Caco-2 (cell line): ENCODE results near the gene FBLN1. TPM values are rescaled to one million over a fixed set of nuclear protein-coding genes. Genes with fewer than 3 reads are reported as not detected.

ENCODE experiments used
- BruUV-seq: library from RNA; stranded (reverse); fragments of 400-500 nt; replicated peaks from 2 replicates; lab custom pipeline; 2021; lab: Mats Ljungman, UMichigan
- CTCF ChIA-PET: fragments of 300-600 bp; sonication (Branson Sonifier 250); formaldehyde crosslinking; loops from one replicate; lab custom pipeline; 2022; ENCODE audit warnings: antibody characterized with exemption; lab: Charles Lee
- POLR2A ChIA-PET: fragments of 300-600 bp; sonication (Branson Sonifier 250); formaldehyde crosslinking; loops from one replicate; lab custom pipeline; 2022; ENCODE audit warnings: antibody characterized with exemption; lab: Charles Lee
- DNase-seq, 2 experiments: peaks; one replicate each; pipeline versions ENCODE4 v3.0.0 to v3.0.0-alpha.2; 2020 to 2022
- H3K27me3 ChIP-seq: replicated peaks from 2 replicates; pipeline ENCODE4 v1.6.0; 2011; ENCODE audit warnings: low read length; ENCODE audit not compliant: control insufficient read depth, insufficient read depth
- H3K36me3 ChIP-seq: 2 replicates; pipeline ENCODE4 v1.5.1; 2011; ENCODE audit warnings: low read length; ENCODE audit not compliant: control insufficient read depth, insufficient read depth
- H3K4me1 ChIP-seq: fragments of 250-450 bp; sonication (Bioruptor Pico); 2 replicates; pipeline ENCODE4 v1.5.1; 2020; ENCODE audit warnings: mild to moderate bottlenecking
- H3K4me3 ChIP-seq: 2 replicates; pipeline ENCODE4 v1.5.1; 2011; ENCODE audit warnings: low read depth, mild to moderate bottlenecking, control low read depth, low read length
- H3K9me3 ChIP-seq: fragments of 250-450 bp; sonication (Bioruptor Pico); 2 replicates; pipeline ENCODE4 v1.5.1; 2020; ENCODE audit warnings: mild to moderate bottlenecking, moderate library complexity
- H3K27ac Mint-ChIP-seq: one replicate; pipeline ENCODE4 v1.8.0; 2022; ENCODE audit warnings: mixed read lengths; ENCODE audit not compliant: unreplicated experiment
- H3K27me3 Mint-ChIP-seq: one replicate; pipeline ENCODE4 v1.8.0; 2022; ENCODE audit warnings: mixed read lengths; ENCODE audit not compliant: insufficient read depth, unreplicated experiment
- H3K36me3 Mint-ChIP-seq: one replicate; pipeline ENCODE4 v1.8.0; 2022; ENCODE audit warnings: mild to moderate bottlenecking, mixed read lengths; ENCODE audit not compliant: insufficient read depth, unreplicated experiment
- H3K4me1 Mint-ChIP-seq: one replicate; pipeline ENCODE4 v1.8.0; 2022; ENCODE audit warnings: low read depth, mixed read lengths; ENCODE audit not compliant: unreplicated experiment
- H3K4me3 Mint-ChIP-seq: one replicate; pipeline ENCODE4 v1.8.0; 2022; ENCODE audit warnings: mild to moderate bottlenecking, moderate library complexity, mixed read lengths; ENCODE audit not compliant: unreplicated experiment
- H3K9me3 Mint-ChIP-seq: one replicate; pipeline ENCODE4 v1.8.0; 2022; ENCODE audit warnings: mixed read lengths; ENCODE audit not compliant: unreplicated experiment
- CTCF ChIP-seq, 2 experiments: fragments of 200-600 bp in 1 of 2; IDR thresholded peaks; 1 replicate in 1 of 2; 2 replicates in 1 of 2; pipeline versions ENCODE4 v1.5.1 to v1.8.0; 2011 to 2022; ENCODE audit warnings: antibody characterized with exemption in 1 of 2, control low read depth in 1 of 2, inconsistent platforms in 1 of 2, low read depth in 1 of 2, low read length in 1 of 2, mild to moderate bottlenecking in 1 of 2, moderate library complexity in 1 of 2; ENCODE audit not compliant: insufficient read depth in 1 of 2, severe bottlenecking in 1 of 2, unreplicated experiment in 1 of 2
- intact Hi-C: fragments of 100-400 bp; cut with micrococcal nuclease; formaldehyde crosslinking; loops from one replicate; pipeline ENCODE4 v1.10.0; 2022; ENCODE audit not compliant: unreplicated experiment
- total RNA-seq: library from RNA; stranded (reverse); gene quantifications from 2 replicates; pipeline ENCODE4 v1.2.3, GENCODE V29; 2022

The FBLN1 gene
- total RNA-seq, 1 experiment from 2014 or later, result 519 TPM

- peaks cover 4% of the 10 kb centered on the region for H3K9me3 Mint-ChIP-seq
- no peaks in the 10 kb centered on the region for H3K27me3 Mint-ChIP-seq
- H3K27ac Mint-ChIP-seq, result no peak overlapping the region
- intact Hi-C loops, result loop anchor here (5.0 kb wide), 2 partner anchors 71 to 286 kb away; no protein-coding TSS in a partner anchor
- H3K4me3 Mint-ChIP-seq, result no peak overlapping the region
- POLR2A ChIA-PET, result no interaction called here
- CTCF ChIA-PET, result no interaction called here
- Histone ChIP-seq H3K4me1 (peaks cover 20% of the 10 kb centered on the region), H3K36me3 (no peaks in the 10 kb centered on the region), H3K27me3 (no peaks in the 10 kb centered on the region), H3K9me3 (peaks cover 4% of the 10 kb centered on the region), H3K4me3 (no peak overlapping the region)
- no peak for DNase-seq
- no peaks in the 10 kb centered on the region for H3K4me1 Mint-ChIP-seq
- TF ChIP-seq CTCF (IDR thresholded peaks at IDR 0.05; ENCODE audit: insufficient read depth in 1 of 2, low read depth in 1 of 2, low read length in 1 of 2, severe bottlenecking in 1 of 2, unreplicated experiment in 1 of 2), result no peak
- H3K36me3 Mint-ChIP-seq, result no peaks in the 10 kb centered on the region
- BruUV-seq, result no TSS peak
Observed at GRCh38 chr22:45576273-45576625, 73.6 kb downstream of the FBLN1 start.

GRCh38 chr22:45576730-45577464, 74.2 kb downstream of the FBLN1 start:
- no peak overlapping the region for H3K4me3 ChIP-seq
- peaks cover 22% of the 10 kb centered on the region for H3K4me1 ChIP-seq
- H3K36me3 Mint-ChIP-seq, result no peaks in the 10 kb centered on the region
- no TSS peak for BruUV-seq
- no peak for DNase-seq
- no peaks in the 10 kb centered on the region; the same call in 1 of the 2 replicates for H3K36me3 ChIP-seq
- no peak overlapping the region for H3K4me3 Mint-ChIP-seq
- ChIA-PET POLR2A (no interaction called here), CTCF (no interaction called here)
- TF ChIP-seq CTCF (IDR thresholded peaks at IDR 0.05; ENCODE audit: insufficient read depth in 1 of 2, low read depth in 1 of 2, low read length in 1 of 2, severe bottlenecking in 1 of 2, unreplicated experiment in 1 of 2), result no peak
- intact Hi-C loops, result loop anchor here (5.0 kb wide), 2 partner anchors 70 to 285 kb away; no protein-coding TSS in a partner anchor
- no peaks in the 10 kb centered on the region for H3K27me3 ChIP-seq
- H3K27me3 Mint-ChIP-seq, result no peaks in the 10 kb centered on the region
- H3K9me3 Mint-ChIP-seq, result no peaks in the 10 kb centered on the region
- 0 out of 2 replicates have a peak, but pooled peaks cover 3% of the 10 kb centered on the region for H3K9me3 ChIP-seq
- no peak overlapping the region for H3K27ac Mint-ChIP-seq
- no peaks in the 10 kb centered on the region for H3K4me1 Mint-ChIP-seq

GRCh38 chr22:45577746-45578523, 75.3 kb downstream of the FBLN1 start:
- no peaks in the 10 kb centered on the region for H3K27me3 ChIP-seq
- no peaks in the 10 kb centered on the region for H3K27me3 Mint-ChIP-seq
- H3K4me3 ChIP-seq, result no peak overlapping the region
- H3K36me3 Mint-ChIP-seq, result no peaks in the 10 kb centered on the region
- intact Hi-C loops, result loop anchor here (5.0 kb wide), 2 partner anchors 69 to 284 kb away; no protein-coding TSS in a partner anchor
- H3K4me1 ChIP-seq, result peaks cover 17% of the 10 kb centered on the region
- no peaks in the 10 kb centered on the region; the same call in 1 of the 2 replicates for H3K36me3 ChIP-seq
- no peaks in the 10 kb centered on the region for H3K9me3 Mint-ChIP-seq
- TF ChIP-seq CTCF (IDR thresholded peaks at IDR 0.05; ENCODE audit: insufficient read depth in 1 of 2, low read depth in 1 of 2, low read length in 1 of 2, severe bottlenecking in 1 of 2, unreplicated experiment in 1 of 2), result peak; percentile 94
- H3K9me3 ChIP-seq, result no peaks in the 10 kb centered on the region
- H3K4me1 Mint-ChIP-seq, result no peaks in the 10 kb centered on the region
- ChIA-PET POLR2A (no interaction called here), CTCF (interaction anchor here (0.5 to 1.3 kb wide), 7 partner anchors 47 to 429 kb away, joined by 3 to 4 read pairs (median 3); no protein-coding TSS in a partner anchor)
- peak; percentile 76 to 85 for DNase-seq
- no peak overlapping the region for H3K4me3 Mint-ChIP-seq
- BruUV-seq, result no TSS peak
- no peak overlapping the region for H3K27ac Mint-ChIP-seq
